HG03378 (cell line): ENCODE measurements around the gene PGA3.
A peak's percentile ranks its signal among the peaks of the same experiment; 100 is the strongest.
"Not testable (repeated sequence)": the region's sequence is repeated elsewhere in the genome, so short reads cannot be mapped to it uniquely, and the experiment has no call there.

ENCODE experiments used
- ATAC-seq: cut with Tn5 transposase; IDR thresholded peaks from one replicate; pipeline ENCODE4 v1.9.1; 2021; ENCODE audit warnings: mild to moderate bottlenecking, moderate library complexity; ENCODE audit not compliant: unreplicated experiment

PGA3 gene

GRCh38 chr11:61202950-61203746, at the start of gene PGA3:
Gene PGA3 (plus strand): TSS chr11:61203515. CDS start chr11:61203565, 50 bp downstream.
- ATAC-seq, result not testable (repeated sequence)

GRCh38 chr11:61153593-61154095, 49.7 kb upstream of the PGA3 start:
- no peak for ATAC-seq

- ATAC-seq, result no peak
Measured at GRCh38 chr11:61154528-61154927, 48.8 kb upstream of the PGA3 start.

GRCh38 chr11:61155312-61155711, 48.0 kb upstream of the PGA3 start:
- no peak for ATAC-seq

GRCh38 chr11:61155741-61156140, 47.6 kb upstream of the PGA3 start:
- ATAC-seq, result no peak

GRCh38 chr11:61157743-61158142, 45.6 kb upstream of the PGA3 start:
- ATAC-seq, result no peak

GRCh38 chr11:61158691-61159381, 44.5 kb upstream of the PGA3 start:
- ATAC-seq, result no peak

GRCh38 chr11:61160487-61161189, 42.7 kb upstream of the PGA3 start:
- no peak for ATAC-seq

GRCh38 chr11:61161190-61162091, 41.9 kb upstream of the PGA3 start, which contains the start of gene VPS37C:
Gene VPS37C (minus strand): TSS chr11:61161426. CDS start chr11:61138829, 22,597 bp downstream.
- ATAC-seq, result peak; percentile 48

GRCh38 chr11:61162092-61162941, 41.0 kb upstream of the PGA3 start:
- ATAC-seq, result no peak

GRCh38 chr11:61163021-61163420, 40.3 kb upstream of the PGA3 start:
- no peak for ATAC-seq

- no peak for ATAC-seq
Measured at GRCh38 chr11:61163714-61164605, 39.4 kb upstream of the PGA3 start.

- ATAC-seq, result no peak
Measured at GRCh38 chr11:61164606-61165424, 38.5 kb upstream of the PGA3 start.

GRCh38 chr11:61165785-61166184, 37.5 kb upstream of the PGA3 start:
- not testable (repeated sequence) for ATAC-seq

GRCh38 chr11:61166331-61166730, 37.0 kb upstream of the PGA3 start:
- not testable (repeated sequence) for ATAC-seq

- no peak for ATAC-seq
Measured at GRCh38 chr11:61168042-61168688, 35.1 kb upstream of the PGA3 start.

GRCh38 chr11:61168800-61169199, 34.5 kb upstream of the PGA3 start:
- no peak for ATAC-seq
